ENCODE results near the gene IZUMO1R. TPM values are rescaled to one million over a fixed set of nuclear protein-coding genes. Genes with fewer than 3 reads are reported as not detected.

The IZUMO1R gene
- total and polyA plus RNA-seq, 2 of the 4 experiments (the other 2 are of a cell fraction), result not detected

DNA sequence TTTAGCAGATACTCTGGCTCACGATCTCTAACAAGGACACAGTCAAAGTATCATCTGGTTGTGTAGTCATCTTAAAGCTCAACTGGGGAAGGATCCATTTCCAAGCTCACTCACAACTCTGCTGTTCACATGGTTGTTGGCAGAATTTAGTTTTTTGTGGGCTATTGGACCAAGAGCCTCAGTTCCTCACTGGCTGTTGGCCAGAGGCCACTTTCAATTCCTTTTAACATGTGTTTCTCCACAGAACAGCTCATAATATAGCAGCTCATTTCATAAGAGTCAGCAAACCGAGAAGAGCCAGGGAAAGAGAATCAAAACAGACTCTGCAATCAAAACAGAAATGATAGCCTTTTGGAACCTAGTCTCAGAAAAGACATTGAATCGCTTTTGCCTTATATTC is 22.6 kb downstream of the IZUMO1R start:
- H3K79me1 ChIP-seq (ENCODE audit: low read depth in 1 of 2, low read length in 2 of 2), result no peaks in the 10 kb centered on the region
- no peak overlapping the region for H2BK120ac ChIP-seq (ENCODE audit: low read depth, low read length)
- DNase-seq (no peak), ATAC-seq (ENCODE audit: low read depth) (no peak)
- H3K4me3 ChIP-seq (ENCODE audit: insufficient read depth, low read depth, low read length), result no peak overlapping the region
- no peaks in the 10 kb centered on the region for H3K4me1 ChIP-seq (ENCODE audit: control insufficient read depth, insufficient read depth, low read length)
- no peaks in the 10 kb centered on the region for H4K20me1 ChIP-seq (ENCODE audit: insufficient read depth, low read length)
- no peak overlapping the region for H3K56ac ChIP-seq (ENCODE audit: extremely low read depth, insufficient read depth, low read length)
- H3K18ac ChIP-seq (ENCODE audit: low read depth, low read length), result no peak overlapping the region
- H3K9ac ChIP-seq (ENCODE audit: low read depth, low read length), result no peak overlapping the region
- in situ Hi-C loops (cut with MboI; ENCODE audit: low sequenced_read_pairs), result no loop called here
- CTCF ChIA-PET, result no interaction called here
- no peak overlapping the region for H3K4me2 ChIP-seq (ENCODE audit: low read depth, low read length)
- H4K91ac ChIP-seq (ENCODE audit: insufficient read depth, low read depth, low read length), result no peak overlapping the region
- H2BK20ac ChIP-seq (ENCODE audit: low read depth, low read length), result no peak overlapping the region
- no peak overlapping the region for H2AFZ ChIP-seq (replicated peaks; ENCODE audit: low read length, poor library complexity)
- no peak overlapping the region for H3K23ac ChIP-seq (ENCODE audit: low read depth, low read length)
- WGBS, 2 experiments (ENCODE audit: extremely low coverage in 2 of 2, insufficient read length in 1 of 2), result no CpG with 5 or more reads among the region's 3 CpGs
- H2AK9ac ChIP-seq (replicated peaks; ENCODE audit: low read depth, low read length, poor library complexity), result no peak overlapping the region
- H3K27ac ChIP-seq (ENCODE audit: insufficient read depth, low read length), result no peak overlapping the region
- POLR2A ChIA-PET (ENCODE audit: unreplicated experiment), result no interaction called here
- no peak overlapping the region for H4K8ac ChIP-seq (ENCODE audit: low read depth in 2 of 2, low read length in 2 of 2)
- H3K4ac ChIP-seq (ENCODE audit: low read depth, low read length), result no peak overlapping the region
- H3K14ac ChIP-seq (replicated peaks; ENCODE audit: low read depth, low read length), result no peak overlapping the region
- H3K9me1 ChIP-seq (ENCODE audit: insufficient read depth, low read length), result no peaks in the 10 kb centered on the region
- H3K36me3 ChIP-seq (ENCODE audit: control insufficient read depth, insufficient read depth, low read length), result no peaks in the 10 kb centered on the region
- no peak overlapping the region for H2BK5ac ChIP-seq (ENCODE audit: low read depth, low read length, poor library complexity, severe bottlenecking)
- H2AK5ac ChIP-seq (ENCODE audit: low read depth, low read length), result no peak overlapping the region
- no TSS peak for BruUV-seq (replicated peaks)
- no peak overlapping the region for H2BK15ac ChIP-seq (ENCODE audit: low read depth, low read length)
- TF ChIP-seq CHD1 (IDR thresholded peaks at IDR 0.05; ENCODE audit: low read depth, low read length), result no peak
- TF ChIP-seq POLR2A (IDR thresholded peaks at IDR 0.05; ENCODE audit: low read depth, low read length), result no peak
- TF ChIP-seq MAZ (IDR thresholded peaks at IDR 0.05; ENCODE audit: borderline replicate concordance, low read depth, low read length), result no peak
- no peak for TF ChIP-seq SMC3 (IDR thresholded peaks at IDR 0.05; ENCODE audit: low read depth, low read length)
- TF ChIP-seq RFX5 (IDR thresholded peaks at IDR 0.05; ENCODE audit: low read depth, low read length), result no peak
- TF ChIP-seq BHLHE40 (IDR thresholded peaks at IDR 0.05; ENCODE audit: low read depth, low read length), result no peak
- no peak for TF ChIP-seq FOS (IDR thresholded peaks at IDR 0.05; ENCODE audit: low read depth, low read length)
- no peak for TF ChIP-seq USF2 (IDR thresholded peaks at IDR 0.05; ENCODE audit: low read depth, low read length)
- TF ChIP-seq ELK1 (IDR thresholded peaks at IDR 0.05; ENCODE audit: borderline replicate concordance, low read depth, low read length), result no peak
- no peak for TF ChIP-seq RAD21 (IDR thresholded peaks at IDR 0.05; ENCODE audit: low read length)
- TF ChIP-seq MAFK (IDR thresholded peaks at IDR 0.05; ENCODE audit: low read depth, low read length), result no peak
- TF ChIP-seq RCOR1 (IDR thresholded peaks at IDR 0.05; ENCODE audit: insufficient replicate concordance, low read length), result no peak
- no peak overlapping the region for H4K5ac ChIP-seq (ENCODE audit: low read depth, low read length)
- peaks cover 1% of the 10 kb centered on the region; the same call in 1 of the 2 replicates for H3K27me3 ChIP-seq (ENCODE audit: control insufficient read depth, insufficient read depth, low read length)
- dilution Hi-C loops (cut with HindIII; ENCODE audit: low sequenced_read_pairs, unreplicated experiment), result no loop called here
- intact Hi-C loops (cut with micrococcal nuclease), result loop anchor here (1.0 to 10.0 kb wide), 2 partner anchors 63 to 168 kb away; partner anchors contain the start of genes ANKRD49 and MRE11
- H3K9me3 ChIP-seq (ENCODE audit: control insufficient read depth, insufficient read depth, low read length), result no peaks in the 10 kb centered on the region

Measured in IMR-90 (cell line).